Ovary (tissue), 3 donors: ENCODE results near the gene MTMR8.

Experiments
- CTCF ChIP-seq, 3 donors: fragments of 450-650 bp in 2 of 3; fragments of 200-600 bp in 1 of 3; IDR thresholded peaks; one replicate each; pipeline versions ENCODE4 v1.5.1 to v1.8.0; 2016 to 2022; ENCODE audit warnings: antibody characterized with exemption in 3 of 3, mild to moderate bottlenecking in 1 of 3
- EP300 ChIP-seq: sonication (generic); formaldehyde crosslinking; IDR thresholded peaks from one replicate; pipeline ENCODE4 v1.6.1; 2017; ENCODE audit warnings: antibody characterized with exemption
- POLR2A ChIP-seq: fragments of 450-650 bp; IDR thresholded peaks from one replicate; pipeline ENCODE4 v1.6.1; 2017; ENCODE audit warnings: antibody characterized with exemption, mild to moderate bottlenecking, moderate library complexity
- donor health status: DM: no; HTN: no; CAD: no.

GRCh38 chrX:64291123-64291522 lies 104.1 kb downstream of the MTMR8 start:
- TF ChIP-seq POLR2A (no peak), CTCF (IDR thresholded peaks at IDR 0.05) (no peak), EP300 (no peak)
